Thyroid gland (tissue), 4 donors: Measurements from ENCODE around the gene SRRM3.

Source experiments
- CTCF ChIP-seq, 6 experiments: fragments of 200-600 bp in 3 of 6; fragments of 450-650 bp in 3 of 6; sonication (generic) in 3 of 6; IDR thresholded peaks; one replicate each; pipeline ENCODE4 v1.5.1; 2016 to 2019; ENCODE audit warnings: antibody characterized with exemption in 6 of 6, mild to moderate bottlenecking in 2 of 6, inconsistent platforms in 1 of 6, moderate library complexity in 1 of 6
- POLR2A ChIP-seq, 2 donors: fragments of 450-650 bp; IDR thresholded peaks; one replicate each; pipeline ENCODE4 v1.6.1; 2017; ENCODE audit warnings: antibody characterized with exemption in 2 of 2, mild to moderate bottlenecking in 2 of 2, moderate library complexity in 1 of 2

GRCh38 chr7:76325092-76325491 lies 123.4 kb downstream of the SRRM3 start:
- TF ChIP-seq CTCF (IDR thresholded peaks at IDR 0.05): no peak
- no peak for TF ChIP-seq POLR2A (IDR thresholded peaks at IDR 0.05)
